Limb (tissue), 2 donors: ENCODE measurements around the gene CKMT1A.
"Not testable (repeated sequence)": the region's sequence is repeated elsewhere in the genome, so short reads cannot be mapped to it uniquely, and the experiment has no call there.

Experiments
- DNase-seq, 2 donors: peaks; one replicate each; pipeline ENCODE4 v3.0.0-alpha.2; 2016; ENCODE audit errors: extremely low spot score in 2 of 2

Gene CKMT1A

GRCh38 chr15:43693148-43694022 lies at the start of gene CKMT1A:
Gene CKMT1A (plus strand): TSS chr15:43693859. CDS start chr15:43694051, 192 bp downstream.
- not testable (repeated sequence) for DNase-seq

- DNase-seq: no peak
Measured at GRCh38 chr15:43648649-43649429, 44.8 kb upstream of the CKMT1A start, which contains the start of gene CATSPER2. Gene CATSPER2 (minus strand): TSS chr15:43648844. CDS start chr15:43648061, 783 bp downstream.

GRCh38 chr15:43649430-43649926 lies 44.2 kb upstream of the CKMT1A start:
- DNase-seq: not testable (repeated sequence)

GRCh38 chr15:43659727-43660126 lies 33.9 kb upstream of the CKMT1A start:
- DNase-seq: not testable (repeated sequence)

- not testable (repeated sequence) for DNase-seq
Measured at GRCh38 chr15:43662293-43662692, 31.4 kb upstream of the CKMT1A start.

- DNase-seq: not testable (repeated sequence)
Measured at GRCh38 chr15:43663333-43663732, 30.3 kb upstream of the CKMT1A start.

- DNase-seq: not testable (repeated sequence)
Measured at GRCh38 chr15:43666177-43666576, 27.5 kb upstream of the CKMT1A start.

- DNase-seq: not testable (repeated sequence)
Measured at GRCh38 chr15:43674175-43674574, 19.5 kb upstream of the CKMT1A start.

GRCh38 chr15:43689604-43690301 lies 3.9 kb upstream of the CKMT1A start:
- not testable (repeated sequence) for DNase-seq

GRCh38 chr15:43692679-43693078 lies 980 bp upstream of the CKMT1A start:
- not testable (repeated sequence) for DNase-seq

GRCh38 chr15:43702174-43702573 lies 8.5 kb downstream of the CKMT1A start:
- no peak for DNase-seq

GRCh38 chr15:43702701-43703424 lies 9.2 kb downstream of the CKMT1A start:
- no peak for DNase-seq

GRCh38 chr15:43710431-43711131 lies 16.9 kb downstream of the CKMT1A start:
- not testable (repeated sequence) for DNase-seq

GRCh38 chr15:43723151-43723550 lies 29.5 kb downstream of the CKMT1A start:
- DNase-seq: no peak

- not testable (repeated sequence) for DNase-seq
Measured at GRCh38 chr15:43726306-43726705, 32.6 kb downstream of the CKMT1A start.

- not testable (repeated sequence) for DNase-seq
Measured at GRCh38 chr15:43728053-43728725, 34.5 kb downstream of the CKMT1A start.

- no peak for DNase-seq
Measured at GRCh38 chr15:43735416-43735815, 41.8 kb downstream of the CKMT1A start.

- DNase-seq: peak; percentile 86 to 95
Measured at GRCh38 chr15:43746245-43746902, 52.7 kb downstream of the CKMT1A start, which contains the start of gene PDIA3. Gene PDIA3 (plus strand): TSS chr15:43746438. CDS start chr15:43746540, 102 bp downstream.

- DNase-seq: peak in 1 of 2 donors; percentile 25
Measured at GRCh38 chr15:43746903-43747309, 53.2 kb downstream of the CKMT1A start.
